ENCODE results near the gene DNAH2. TPM values are rescaled to one million over a fixed set of nuclear protein-coding genes. Genes with fewer than 3 reads are reported as not detected.

DNAH2 gene
- total and polyA plus RNA-seq, 2 experiments from 2014 or later, result 0.38 TPM; not detected in 1

DNA sequence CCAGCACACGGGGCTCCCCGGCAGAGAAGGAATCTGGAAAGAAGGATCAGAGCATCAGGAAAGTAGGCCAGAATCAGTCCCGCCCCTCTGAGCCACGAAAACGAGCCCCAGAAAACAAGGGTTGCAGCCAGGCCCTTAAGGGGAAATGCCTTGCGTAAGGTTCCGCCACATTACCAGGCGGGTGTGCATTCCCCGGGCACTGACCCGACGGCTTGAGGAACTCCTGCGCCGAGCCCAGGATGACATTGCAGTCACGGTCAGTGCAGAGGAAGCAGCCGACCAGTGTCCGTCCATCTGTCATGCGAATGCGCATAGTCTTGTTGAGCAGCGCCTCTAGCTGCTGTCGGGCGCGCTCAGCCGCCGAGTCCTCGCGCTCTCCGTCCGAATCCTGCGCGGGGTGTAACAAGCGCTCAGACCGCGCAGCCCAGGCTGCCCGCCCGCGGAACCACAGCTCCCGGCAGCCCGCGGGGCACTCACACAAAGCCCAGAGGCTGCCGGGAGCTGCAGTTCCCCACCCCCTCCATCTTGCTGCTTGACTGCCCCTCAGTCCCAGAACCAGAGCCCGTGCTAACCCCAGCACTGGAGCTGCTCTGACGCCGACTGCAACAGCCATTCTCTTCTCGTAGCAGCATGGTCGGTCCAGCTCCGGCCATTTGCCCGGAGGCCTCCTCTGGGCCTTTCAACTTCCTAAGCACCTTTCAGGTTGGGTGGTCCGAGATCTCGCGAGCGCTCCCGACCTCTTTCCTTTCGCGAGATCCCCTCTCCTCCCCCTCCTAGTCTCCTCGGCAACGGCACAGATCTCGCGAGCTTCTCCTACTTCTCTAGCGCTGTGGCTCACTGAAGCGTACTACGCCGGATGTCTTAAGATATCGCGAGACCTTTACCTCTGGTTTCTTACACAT lies 139.5 kb downstream of the DNAH2 start, which contains the start of gene NAA38 (continued):
- TF ChIP-seq, protein P1, sequence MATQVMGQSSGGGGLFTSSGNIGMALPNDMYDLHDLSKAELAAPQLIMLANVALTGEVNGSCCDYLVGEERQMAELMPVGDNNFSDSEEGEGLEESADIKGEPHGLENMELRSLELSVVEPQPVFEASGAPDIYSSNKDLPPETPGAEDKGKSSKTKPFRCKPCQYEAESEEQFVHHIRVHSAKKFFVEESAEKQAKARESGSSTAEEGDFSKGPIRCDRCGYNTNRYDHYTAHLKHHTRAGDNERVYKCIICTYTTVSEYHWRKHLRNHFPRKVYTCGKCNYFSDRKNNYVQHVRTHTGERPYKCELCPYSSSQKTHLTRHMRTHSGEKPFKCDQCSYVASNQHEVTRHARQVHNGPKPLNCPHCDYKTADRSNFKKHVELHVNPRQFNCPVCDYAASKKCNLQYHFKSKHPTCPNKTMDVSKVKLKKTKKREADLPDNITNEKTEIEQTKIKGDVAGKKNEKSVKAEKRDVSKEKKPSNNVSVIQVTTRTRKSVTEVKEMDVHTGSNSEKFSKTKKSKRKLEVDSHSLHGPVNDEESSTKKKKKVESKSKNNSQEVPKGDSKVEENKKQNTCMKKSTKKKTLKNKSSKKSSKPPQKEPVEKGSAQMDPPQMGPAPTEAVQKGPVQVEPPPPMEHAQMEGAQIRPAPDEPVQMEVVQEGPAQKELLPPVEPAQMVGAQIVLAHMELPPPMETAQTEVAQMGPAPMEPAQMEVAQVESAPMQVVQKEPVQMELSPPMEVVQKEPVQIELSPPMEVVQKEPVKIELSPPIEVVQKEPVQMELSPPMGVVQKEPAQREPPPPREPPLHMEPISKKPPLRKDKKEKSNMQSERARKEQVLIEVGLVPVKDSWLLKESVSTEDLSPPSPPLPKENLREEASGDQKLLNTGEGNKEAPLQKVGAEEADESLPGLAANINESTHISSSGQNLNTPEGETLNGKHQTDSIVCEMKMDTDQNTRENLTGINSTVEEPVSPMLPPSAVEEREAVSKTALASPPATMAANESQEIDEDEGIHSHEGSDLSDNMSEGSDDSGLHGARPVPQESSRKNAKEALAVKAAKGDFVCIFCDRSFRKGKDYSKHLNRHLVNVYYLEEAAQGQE (IDR thresholded peaks at IDR 0.05; ENCODE audit: unreplicated experiment), result no peak
- no peak for TF ChIP-seq ZNF462 (CRISPR knock-in tag; IDR thresholded peaks at IDR 0.05)
- no peak for TF ChIP-seq STAT1 (IDR thresholded peaks at IDR 0.05; ENCODE audit: unreplicated experiment)

Measured in GM23338 (cell line).